Measurements from ENCODE around the gene BMAL1. TPM values are rescaled to one million over a fixed set of nuclear protein-coding genes. Genes with fewer than 3 reads are reported as not detected.
A peak's percentile ranks its signal among the peaks of the same experiment; 100 is the strongest.

The BMAL1 gene
- total RNA-seq, 1 experiment from 2014 or later, result 8.3 TPM

DNA sequence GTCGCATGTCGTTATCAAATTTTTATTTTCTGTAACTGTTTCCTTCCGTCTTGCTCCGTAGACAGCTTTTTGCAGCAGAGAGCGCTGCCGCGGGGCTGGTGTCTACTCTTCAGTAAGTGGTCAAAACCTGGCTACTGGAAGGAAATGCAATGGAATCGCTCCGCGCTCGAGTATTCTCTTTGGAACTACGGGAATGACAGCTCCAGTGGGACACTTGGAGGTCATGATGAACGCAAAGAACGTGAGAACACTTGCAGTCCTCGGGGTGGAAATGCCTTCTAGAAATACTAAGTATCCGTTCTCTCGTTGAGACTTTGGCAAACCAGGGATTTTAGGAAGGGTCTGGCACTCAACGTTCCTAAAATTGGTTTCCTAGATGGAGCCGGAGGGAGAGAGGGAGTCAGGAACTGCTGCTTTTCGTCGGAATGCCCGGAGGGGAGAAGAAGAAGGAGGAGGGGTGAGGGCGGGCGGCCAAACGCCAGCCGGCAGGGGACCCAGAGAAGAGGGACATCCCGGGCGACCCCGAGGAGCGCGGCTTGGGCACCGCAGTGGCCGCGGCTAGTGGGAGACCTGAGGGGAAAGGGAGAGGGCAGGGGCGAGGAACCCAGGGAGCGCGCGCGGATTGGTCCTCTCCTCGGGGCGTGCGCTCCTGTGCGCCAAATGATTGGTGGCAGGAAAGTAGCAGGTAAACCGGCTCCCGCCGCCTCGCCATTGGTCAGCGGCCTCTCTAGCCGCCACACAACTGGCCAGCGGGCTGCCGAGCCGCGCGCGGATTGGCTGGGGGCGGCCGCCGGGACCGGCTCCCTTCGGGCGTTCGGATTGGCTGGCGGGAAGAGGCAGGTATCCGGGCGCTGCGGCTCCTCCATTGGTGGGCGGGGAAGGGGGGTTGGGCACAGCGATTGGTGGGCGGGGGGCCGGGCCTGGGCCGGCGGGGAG, 490 bp upstream of the BMAL1 start (continued):
- TF ChIP-seq ESRRA (CRISPR knock-in tag; IDR thresholded peaks at IDR 0.05; ENCODE audit: borderline replicate concordance) (no peak), EMX1 (CRISPR knock-in tag; IDR thresholded peaks at IDR 0.05) (peak; percentile 86), OVOL2 (CRISPR knock-in tag; IDR thresholded peaks at IDR 0.05; ENCODE audit: borderline replicate concordance) (no peak), RELA (CRISPR knock-in tag; IDR thresholded peaks at IDR 0.05; ENCODE audit: borderline replicate concordance) (no peak), ELF4 (CRISPR knock-in tag; IDR thresholded peaks at IDR 0.05; ENCODE audit: low read depth) (no peak), RORB (CRISPR knock-in tag; IDR thresholded peaks at IDR 0.05) (no peak), SOX15 (CRISPR knock-in tag; IDR thresholded peaks at IDR 0.05) (no peak), MXD4 (CRISPR knock-in tag; IDR thresholded peaks at IDR 0.05; ENCODE audit: borderline replicate concordance) (peak; percentile 99), CREB1 (CRISPR knock-in tag; IDR thresholded peaks at IDR 0.05) (no peak), SMAD3 (CRISPR knock-in tag; IDR thresholded peaks at IDR 0.05; ENCODE audit: borderline replicate concordance) (no peak), ZNF317 (CRISPR knock-in tag; IDR thresholded peaks at IDR 0.05; ENCODE audit: borderline replicate concordance, low read depth) (no peak), JUN (CRISPR knock-in tag; IDR thresholded peaks at IDR 0.05) (no peak), ZNF219 (CRISPR knock-in tag; IDR thresholded peaks at IDR 0.05; ENCODE audit: borderline replicate concordance) (no peak), TP53 (CRISPR knock-in tag; IDR thresholded peaks at IDR 0.05) (no peak), ETV6 (CRISPR knock-in tag; IDR thresholded peaks at IDR 0.05) (no peak), NR3C1 (CRISPR knock-in tag; conservative IDR thresholded peaks at IDR 0.05; ENCODE audit: low read depth) (no peak), NR1H2 (CRISPR knock-in tag; IDR thresholded peaks at IDR 0.05) (no peak)
- TF ChIP-seq, protein P1, sequence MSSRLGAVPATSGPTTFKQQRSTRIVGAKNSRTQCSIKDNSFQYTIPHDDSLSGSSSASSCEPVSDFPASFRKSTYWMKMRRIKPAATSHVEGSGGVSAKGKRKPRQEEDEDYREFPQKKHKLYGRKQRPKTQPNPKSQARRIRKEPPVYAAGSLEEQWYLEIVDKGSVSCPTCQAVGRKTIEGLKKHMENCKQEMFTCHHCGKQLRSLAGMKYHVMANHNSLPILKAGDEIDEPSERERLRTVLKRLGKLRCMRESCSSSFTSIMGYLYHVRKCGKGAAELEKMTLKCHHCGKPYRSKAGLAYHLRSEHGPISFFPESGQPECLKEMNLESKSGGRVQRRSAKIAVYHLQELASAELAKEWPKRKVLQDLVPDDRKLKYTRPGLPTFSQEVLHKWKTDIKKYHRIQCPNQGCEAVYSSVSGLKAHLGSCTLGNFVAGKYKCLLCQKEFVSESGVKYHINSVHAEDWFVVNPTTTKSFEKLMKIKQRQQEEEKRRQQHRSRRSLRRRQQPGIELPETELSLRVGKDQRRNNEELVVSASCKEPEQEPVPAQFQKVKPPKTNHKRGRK (CRISPR knock-in tag; IDR thresholded peaks at IDR 0.05; ENCODE audit: borderline replicate concordance), result no peak
- TF ChIP-seq, protein P2, sequence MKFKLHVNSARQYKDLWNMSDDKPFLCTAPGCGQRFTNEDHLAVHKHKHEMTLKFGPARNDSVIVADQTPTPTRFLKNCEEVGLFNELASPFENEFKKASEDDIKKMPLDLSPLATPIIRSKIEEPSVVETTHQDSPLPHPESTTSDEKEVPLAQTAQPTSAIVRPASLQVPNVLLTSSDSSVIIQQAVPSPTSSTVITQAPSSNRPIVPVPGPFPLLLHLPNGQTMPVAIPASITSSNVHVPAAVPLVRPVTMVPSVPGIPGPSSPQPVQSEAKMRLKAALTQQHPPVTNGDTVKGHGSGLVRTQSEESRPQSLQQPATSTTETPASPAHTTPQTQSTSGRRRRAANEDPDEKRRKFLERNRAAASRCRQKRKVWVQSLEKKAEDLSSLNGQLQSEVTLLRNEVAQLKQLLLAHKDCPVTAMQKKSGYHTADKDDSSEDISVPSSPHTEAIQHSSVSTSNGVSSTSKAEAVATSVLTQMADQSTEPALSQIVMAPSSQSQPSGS (CRISPR knock-in tag; IDR thresholded peaks at IDR 0.05; ENCODE audit: borderline replicate concordance, low read depth), result no peak
- TF ChIP-seq, protein P3, sequence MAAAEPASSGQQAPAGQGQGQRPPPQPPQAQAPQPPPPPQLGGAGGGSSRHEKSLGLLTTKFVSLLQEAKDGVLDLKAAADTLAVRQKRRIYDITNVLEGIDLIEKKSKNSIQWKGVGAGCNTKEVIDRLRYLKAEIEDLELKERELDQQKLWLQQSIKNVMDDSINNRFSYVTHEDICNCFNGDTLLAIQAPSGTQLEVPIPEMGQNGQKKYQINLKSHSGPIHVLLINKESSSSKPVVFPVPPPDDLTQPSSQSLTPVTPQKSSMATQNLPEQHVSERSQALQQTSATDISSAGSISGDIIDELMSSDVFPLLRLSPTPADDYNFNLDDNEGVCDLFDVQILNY (CRISPR knock-in tag; IDR thresholded peaks at IDR 0.05), result no peak
- TF ChIP-seq, protein P4, sequence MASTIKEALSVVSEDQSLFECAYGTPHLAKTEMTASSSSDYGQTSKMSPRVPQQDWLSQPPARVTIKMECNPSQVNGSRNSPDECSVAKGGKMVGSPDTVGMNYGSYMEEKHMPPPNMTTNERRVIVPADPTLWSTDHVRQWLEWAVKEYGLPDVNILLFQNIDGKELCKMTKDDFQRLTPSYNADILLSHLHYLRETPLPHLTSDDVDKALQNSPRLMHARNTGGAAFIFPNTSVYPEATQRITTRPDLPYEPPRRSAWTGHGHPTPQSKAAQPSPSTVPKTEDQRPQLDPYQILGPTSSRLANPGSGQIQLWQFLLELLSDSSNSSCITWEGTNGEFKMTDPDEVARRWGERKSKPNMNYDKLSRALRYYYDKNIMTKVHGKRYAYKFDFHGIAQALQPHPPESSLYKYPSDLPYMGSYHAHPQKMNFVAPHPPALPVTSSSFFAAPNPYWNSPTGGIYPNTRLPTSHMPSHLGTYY (CRISPR knock-in tag; IDR thresholded peaks at IDR 0.05), result peak; percentile 91
- TF ChIP-seq, protein P5, sequence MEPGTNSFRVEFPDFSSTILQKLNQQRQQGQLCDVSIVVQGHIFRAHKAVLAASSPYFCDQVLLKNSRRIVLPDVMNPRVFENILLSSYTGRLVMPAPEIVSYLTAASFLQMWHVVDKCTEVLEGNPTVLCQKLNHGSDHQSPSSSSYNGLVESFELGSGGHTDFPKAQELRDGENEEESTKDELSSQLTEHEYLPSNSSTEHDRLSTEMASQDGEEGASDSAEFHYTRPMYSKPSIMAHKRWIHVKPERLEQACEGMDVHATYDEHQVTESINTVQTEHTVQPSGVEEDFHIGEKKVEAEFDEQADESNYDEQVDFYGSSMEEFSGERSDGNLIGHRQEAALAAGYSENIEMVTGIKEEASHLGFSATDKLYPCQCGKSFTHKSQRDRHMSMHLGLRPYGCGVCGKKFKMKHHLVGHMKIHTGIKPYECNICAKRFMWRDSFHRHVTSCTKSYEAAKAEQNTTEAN (CRISPR knock-in tag; IDR thresholded peaks at IDR 0.05), result no peak
- TF ChIP-seq, protein P6, sequence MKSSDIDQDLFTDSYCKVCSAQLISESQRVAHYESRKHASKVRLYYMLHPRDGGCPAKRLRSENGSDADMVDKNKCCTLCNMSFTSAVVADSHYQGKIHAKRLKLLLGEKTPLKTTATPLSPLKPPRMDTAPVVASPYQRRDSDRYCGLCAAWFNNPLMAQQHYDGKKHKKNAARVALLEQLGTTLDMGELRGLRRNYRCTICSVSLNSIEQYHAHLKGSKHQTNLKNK (CRISPR knock-in tag; IDR thresholded peaks at IDR 0.05), result no peak
- TF ChIP-seq, protein P7, sequence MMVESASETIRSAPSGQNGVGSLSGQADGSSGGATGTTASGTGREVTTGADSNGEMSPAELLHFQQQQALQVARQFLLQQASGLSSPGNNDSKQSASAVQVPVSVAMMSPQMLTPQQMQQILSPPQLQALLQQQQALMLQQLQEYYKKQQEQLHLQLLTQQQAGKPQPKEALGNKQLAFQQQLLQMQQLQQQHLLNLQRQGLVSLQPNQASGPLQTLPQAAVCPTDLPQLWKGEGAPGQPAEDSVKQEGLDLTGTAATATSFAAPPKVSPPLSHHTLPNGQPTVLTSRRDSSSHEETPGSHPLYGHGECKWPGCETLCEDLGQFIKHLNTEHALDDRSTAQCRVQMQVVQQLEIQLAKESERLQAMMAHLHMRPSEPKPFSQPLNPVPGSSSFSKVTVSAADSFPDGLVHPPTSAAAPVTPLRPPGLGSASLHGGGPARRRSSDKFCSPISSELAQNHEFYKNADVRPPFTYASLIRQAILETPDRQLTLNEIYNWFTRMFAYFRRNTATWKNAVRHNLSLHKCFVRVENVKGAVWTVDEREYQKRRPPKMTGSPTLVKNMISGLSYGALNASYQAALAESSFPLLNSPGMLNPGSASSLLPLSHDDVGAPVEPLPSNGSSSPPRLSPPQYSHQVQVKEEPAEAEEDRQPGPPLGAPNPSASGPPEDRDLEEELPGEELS (CRISPR knock-in tag; IDR thresholded peaks at IDR 0.05), result no peak; the same call in 1 of the 2 replicates
- TF ChIP-seq, protein P8, sequence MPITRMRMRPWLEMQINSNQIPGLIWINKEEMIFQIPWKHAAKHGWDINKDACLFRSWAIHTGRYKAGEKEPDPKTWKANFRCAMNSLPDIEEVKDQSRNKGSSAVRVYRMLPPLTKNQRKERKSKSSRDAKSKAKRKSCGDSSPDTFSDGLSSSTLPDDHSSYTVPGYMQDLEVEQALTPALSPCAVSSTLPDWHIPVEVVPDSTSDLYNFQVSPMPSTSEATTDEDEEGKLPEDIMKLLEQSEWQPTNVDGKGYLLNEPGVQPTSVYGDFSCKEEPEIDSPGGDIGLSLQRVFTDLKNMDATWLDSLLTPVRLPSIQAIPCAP (CRISPR knock-in tag; IDR thresholded peaks at IDR 0.05), result no peak
- TF ChIP-seq, protein P9, sequence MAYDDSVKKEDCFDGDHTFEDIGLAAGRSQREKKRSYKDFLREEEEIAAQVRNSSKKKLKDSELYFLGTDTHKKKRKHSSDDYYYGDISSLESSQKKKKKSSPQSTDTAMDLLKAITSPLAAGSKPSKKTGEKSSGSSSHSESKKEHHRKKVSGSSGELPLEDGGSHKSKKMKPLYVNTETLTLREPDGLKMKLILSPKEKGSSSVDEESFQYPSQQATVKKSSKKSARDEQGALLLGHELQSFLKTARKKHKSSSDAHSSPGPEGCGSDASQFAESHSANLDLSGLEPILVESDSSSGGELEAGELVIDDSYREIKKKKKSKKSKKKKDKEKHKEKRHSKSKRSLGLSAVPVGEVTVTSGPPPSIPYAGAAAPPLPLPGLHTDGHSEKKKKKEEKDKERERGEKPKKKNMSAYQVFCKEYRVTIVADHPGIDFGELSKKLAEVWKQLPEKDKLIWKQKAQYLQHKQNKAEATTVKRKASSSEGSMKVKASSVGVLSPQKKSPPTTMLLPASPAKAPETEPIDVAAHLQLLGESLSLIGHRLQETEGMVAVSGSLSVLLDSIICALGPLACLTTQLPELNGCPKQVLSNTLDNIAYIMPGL (CRISPR knock-in tag; IDR thresholded peaks at IDR 0.05), result 0 out of 2 replicates have a peak, but pooled peaks have one; percentile 32

All from WTC11 (cell line).